WI38 (cell line): ENCODE results near the gene HTR3A.

ENCODE experiments used
- H3K4me3 ChIP-seq: 2 replicates; pipeline ENCODE4 v1.5.1; 2011; ENCODE audit warnings: low read depth, mild to moderate bottlenecking, control low read depth, low read length
- TF ChIP-seq, protein P1 (sequence below): IDR thresholded peaks from 2 replicates; pipeline ENCODE4 v1.5.1; 2012; ENCODE audit warnings: low read depth, mild to moderate bottlenecking, control low read depth, low read length

HTR3A gene

DNA sequence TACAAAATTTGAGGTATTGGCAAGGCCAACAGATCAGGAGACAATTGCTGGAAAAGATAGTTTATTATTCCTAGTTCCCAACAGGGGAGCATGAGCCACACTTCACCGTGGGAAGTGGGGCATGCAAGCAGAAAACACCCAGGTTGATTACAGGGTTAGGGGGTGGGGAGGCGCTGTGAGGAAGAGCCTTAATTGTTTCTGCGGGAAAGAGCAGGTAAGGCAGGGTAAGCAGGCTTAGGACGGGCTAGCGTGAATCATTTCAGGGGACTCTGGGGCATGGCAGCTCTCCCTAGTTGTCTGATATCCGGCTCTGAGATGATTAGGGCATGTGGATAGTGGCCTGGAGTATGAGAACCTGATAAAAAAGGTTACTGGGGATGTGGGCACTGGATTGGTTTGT lies 20.7 kb upstream of the HTR3A start:
- no peak overlapping the region for H3K4me3 ChIP-seq
- TF ChIP-seq, protein P1, sequence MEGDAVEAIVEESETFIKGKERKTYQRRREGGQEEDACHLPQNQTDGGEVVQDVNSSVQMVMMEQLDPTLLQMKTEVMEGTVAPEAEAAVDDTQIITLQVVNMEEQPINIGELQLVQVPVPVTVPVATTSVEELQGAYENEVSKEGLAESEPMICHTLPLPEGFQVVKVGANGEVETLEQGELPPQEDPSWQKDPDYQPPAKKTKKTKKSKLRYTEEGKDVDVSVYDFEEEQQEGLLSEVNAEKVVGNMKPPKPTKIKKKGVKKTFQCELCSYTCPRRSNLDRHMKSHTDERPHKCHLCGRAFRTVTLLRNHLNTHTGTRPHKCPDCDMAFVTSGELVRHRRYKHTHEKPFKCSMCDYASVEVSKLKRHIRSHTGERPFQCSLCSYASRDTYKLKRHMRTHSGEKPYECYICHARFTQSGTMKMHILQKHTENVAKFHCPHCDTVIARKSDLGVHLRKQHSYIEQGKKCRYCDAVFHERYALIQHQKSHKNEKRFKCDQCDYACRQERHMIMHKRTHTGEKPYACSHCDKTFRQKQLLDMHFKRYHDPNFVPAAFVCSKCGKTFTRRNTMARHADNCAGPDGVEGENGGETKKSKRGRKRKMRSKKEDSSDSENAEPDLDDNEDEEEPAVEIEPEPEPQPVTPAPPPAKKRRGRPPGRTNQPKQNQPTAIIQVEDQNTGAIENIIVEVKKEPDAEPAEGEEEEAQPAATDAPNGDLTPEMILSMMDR = no peak

DNA sequence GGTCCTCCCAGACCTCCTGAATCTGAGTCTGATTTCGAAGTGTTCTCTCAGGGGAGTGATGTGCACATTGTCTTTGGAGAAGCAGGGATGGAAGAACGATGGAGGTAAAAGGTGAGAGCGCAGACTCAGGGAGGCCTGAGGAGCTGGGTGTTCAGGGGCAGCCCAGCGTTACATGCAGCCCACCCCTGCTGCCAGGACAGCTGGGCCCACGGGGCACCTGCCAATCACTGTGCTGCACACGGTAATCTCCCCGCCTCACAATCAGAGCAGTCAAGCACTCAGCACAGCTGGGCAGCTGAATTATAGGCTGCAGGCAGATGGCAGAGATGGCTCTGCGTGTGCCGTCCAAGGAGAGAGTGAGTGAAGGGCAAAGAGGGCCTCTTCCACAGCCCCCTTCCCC lies 17.9 kb upstream of the HTR3A start:
- no peak overlapping the region for H3K4me3 ChIP-seq
- TF ChIP-seq, protein P1 = no peak

DNA sequence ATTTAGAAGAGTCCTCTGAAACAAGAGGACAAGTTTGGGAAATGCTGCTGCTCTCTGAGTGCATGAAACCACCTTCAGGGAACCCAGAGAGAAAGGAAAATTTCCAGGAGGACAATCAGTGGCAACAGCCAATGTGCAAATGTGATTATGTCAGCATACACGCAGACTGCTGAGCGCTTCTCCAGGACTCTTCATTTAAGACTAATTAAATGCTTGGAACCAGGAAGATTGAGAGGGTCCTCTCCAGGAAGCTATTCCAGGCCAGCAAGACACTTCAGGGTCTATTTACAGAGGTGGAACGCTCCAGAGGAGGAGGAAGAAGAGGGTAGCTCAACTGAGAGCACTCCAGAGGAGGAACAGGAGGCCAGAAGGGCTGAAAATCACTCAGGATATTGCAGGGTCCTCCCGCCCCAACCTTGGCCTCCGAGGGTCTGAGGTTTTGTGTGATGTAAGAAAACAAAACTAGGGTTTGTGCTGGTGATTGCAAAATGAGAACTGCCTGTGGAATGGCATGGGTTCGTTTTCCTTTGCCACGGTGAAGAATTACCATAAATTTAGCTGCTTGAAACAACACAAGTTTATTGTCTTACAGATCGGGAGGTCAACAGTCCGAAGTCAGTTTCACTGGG lies 14.1 kb upstream of the HTR3A start:
- TF ChIP-seq, protein P1 = no peak
- H3K4me3 ChIP-seq = no peak overlapping the region

DNA sequence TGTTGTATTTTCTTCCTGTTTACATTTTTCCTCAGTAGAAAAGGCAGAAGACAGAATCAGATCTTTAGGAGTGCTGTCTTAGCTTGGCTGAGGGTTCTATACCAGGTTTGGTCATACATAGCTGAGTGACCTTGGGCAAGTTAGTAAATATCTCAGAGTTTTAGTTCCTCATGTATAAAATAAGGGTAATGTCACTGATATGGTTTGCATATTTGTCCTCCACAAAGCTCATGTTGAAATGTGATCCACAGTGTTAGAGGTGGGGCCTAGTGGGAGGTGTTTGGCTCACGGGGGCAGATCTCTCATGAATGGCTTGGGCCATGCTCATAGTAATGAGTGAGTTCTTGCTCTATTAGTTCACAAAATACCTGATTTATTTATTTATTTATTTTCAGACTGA lies 7.5 kb upstream of the HTR3A start:
- no peak overlapping the region for H3K4me3 ChIP-seq
- TF ChIP-seq, protein P1 = no peak

- TF ChIP-seq, protein P1 = no peak
- H3K4me3 ChIP-seq = no peak overlapping the region
These were observed 3.3 kb upstream of the HTR3A start for GRCh38 chr11:113971506-113972195.

DNA sequence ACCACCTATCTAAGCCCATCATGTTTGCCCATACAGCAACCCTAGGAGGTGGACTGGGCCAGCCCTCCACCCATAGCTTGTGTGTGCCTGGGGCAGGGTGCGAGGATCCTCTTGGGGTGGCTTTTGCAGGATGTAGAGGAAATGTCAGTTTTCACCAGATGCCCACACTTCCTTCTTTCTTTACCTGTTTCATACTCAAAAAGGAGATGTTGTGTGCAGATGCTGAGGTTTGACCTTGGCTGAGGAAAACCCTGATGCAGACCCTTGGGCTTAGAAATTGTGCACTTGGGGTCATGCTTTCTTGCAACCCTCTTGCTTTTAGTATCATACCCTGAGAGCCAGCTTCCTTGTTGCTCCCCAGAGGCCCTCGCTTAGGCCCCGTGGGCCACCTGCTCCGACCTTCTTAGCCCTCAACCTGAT lies 2.2 kb downstream of the HTR3A start:
- H3K4me3 ChIP-seq = no peak overlapping the region
- TF ChIP-seq, protein P1 = no peak

GRCh38 chr11:113977701-113978100 lies 2.8 kb downstream of the HTR3A start:
- no peak overlapping the region for H3K4me3 ChIP-seq
- TF ChIP-seq, protein P1 = no peak
